ENCODE measurements around the gene IFIT2.

- TF ChIP-seq EZH2 (IDR thresholded peaks at IDR 0.05; ENCODE audit: insufficient read depth, poor library complexity, severe bottlenecking) (no peak), EZH2phosphoT487 (IDR thresholded peaks at IDR 0.05; ENCODE audit: insufficient read depth, low read depth) (no peak)
These were observed 2.6 kb downstream of the IFIT2 start for GRCh38 chr10:89304446-89304845.
